HepG2 (cell line): ENCODE measurements around the gene ZSCAN2. TPM values are rescaled to one million over a fixed set of nuclear protein-coding genes. Genes with fewer than 3 reads are reported as not detected.

ENCODE experiments used
- ARID2 ChIP-seq: sonication (generic); formaldehyde crosslinking; IDR thresholded peaks from 2 replicates; pipeline ENCODE4 v1.8.1; 2022; ENCODE audit warnings: mild to moderate bottlenecking, missing genetic modification reagents, borderline replicate concordance
- CSRNP1 ChIP-seq: sonication (generic); formaldehyde crosslinking; IDR thresholded peaks from 2 replicates; pipeline ENCODE4 v1.8.1; 2023; ENCODE audit warnings: mild to moderate bottlenecking, missing genetic modification reagents
- CTCF ChIP-seq: sonication (generic); formaldehyde crosslinking; IDR thresholded peaks from 2 replicates; pipeline ENCODE4 v1.5.0; 2020; ENCODE audit warnings: mild to moderate bottlenecking, missing genetic modification reagents, moderate library complexity
- MEIS2 ChIP-seq: sonication (generic); formaldehyde crosslinking; IDR thresholded peaks from 2 replicates; pipeline ENCODE4 v1.9.0; 2021; ENCODE audit warnings: mild to moderate bottlenecking, missing genetic modification reagents
- PBX3 ChIP-seq: sonication (generic); formaldehyde crosslinking; IDR thresholded peaks from 2 replicates; pipeline ENCODE4 v1.8.1; 2023; ENCODE audit warnings: missing genetic modification reagents, inconsistent platforms, borderline replicate concordance
- PHB2 ChIP-seq: fragments of 450-650 bp; IDR thresholded peaks from 2 replicates; pipeline ENCODE4 v1.6.1; 2018; ENCODE audit not compliant: partially characterized antibody
- POLR2AphosphoS5 ChIP-seq: IDR thresholded peaks from 2 replicates; pipeline ENCODE4 v1.6.1; 2012; ENCODE audit warnings: low read depth, low read length
- SPEN ChIP-seq: sonication (generic); formaldehyde crosslinking; IDR thresholded peaks from 2 replicates; pipeline ENCODE4 v1.5.1; 2020; ENCODE audit warnings: low read depth, mild to moderate bottlenecking, missing genetic modification reagents
- TAF15 ChIP-seq: fragments of 200-400 bp; formaldehyde crosslinking; IDR thresholded peaks from one replicate; pipeline ENCODE4 v1.6.1; 2018; ENCODE audit warnings: mild to moderate bottlenecking, low read depth, low read length; ENCODE audit not compliant: poor library complexity, severe bottlenecking
- YY1 ChIP-seq: IDR thresholded peaks from 2 replicates; pipeline ENCODE4 v1.6.1; 2011; ENCODE audit warnings: low read length, low read depth, moderate library complexity, mild to moderate bottlenecking; ENCODE audit not compliant: insufficient read depth, insufficient replicate concordance
- ZBTB43 ChIP-seq: sonication (generic); formaldehyde crosslinking; conservative IDR thresholded peaks from 2 replicates; pipeline ENCODE4 v1.4.0; 2020; ENCODE audit warnings: missing genetic modification reagents
- ZBTB7B ChIP-seq: sonication (generic); formaldehyde crosslinking; IDR thresholded peaks from 2 replicates; pipeline ENCODE4 v1.4.0; 2020; ENCODE audit warnings: missing genetic modification reagents
- ZFY ChIP-seq: sonication (generic); formaldehyde crosslinking; IDR thresholded peaks from 2 replicates; pipeline ENCODE4 v1.4.0; 2020; ENCODE audit warnings: missing genetic modification reagents
- ZNF24 ChIP-seq: fragments of 450-650 bp; IDR thresholded peaks from 2 replicates; pipeline ENCODE4 v1.6.1; 2017; ENCODE audit warnings: antibody characterized with exemption, mild to moderate bottlenecking
- ZNF552 ChIP-seq: sonication (generic); formaldehyde crosslinking; IDR thresholded peaks from 2 replicates; pipeline ENCODE4 v1.9.0; 2022; ENCODE audit warnings: missing genetic modification reagents, mild to moderate bottlenecking, borderline replicate concordance
- ZNF770 ChIP-seq: sonication (generic); formaldehyde crosslinking; IDR thresholded peaks from 2 replicates; pipeline ENCODE4 v1.5.0; 2020; ENCODE audit warnings: mild to moderate bottlenecking, missing genetic modification reagents
- ZNF773 ChIP-seq: sonication (generic); formaldehyde crosslinking; IDR thresholded peaks from 2 replicates; pipeline ENCODE4 v1.4.0; 2020; ENCODE audit warnings: missing genetic modification reagents, borderline replicate concordance
- ZNF780A ChIP-seq: sonication (generic); formaldehyde crosslinking; IDR thresholded peaks from 2 replicates; pipeline ENCODE4 v1.8.0; 2022; ENCODE audit warnings: mild to moderate bottlenecking, missing genetic modification reagents, moderate library complexity
- ZNF790 ChIP-seq: sonication (generic); formaldehyde crosslinking; IDR thresholded peaks from 2 replicates; pipeline ENCODE4 v1.8.0; 2022; ENCODE audit warnings: missing genetic modification reagents, mild to moderate bottlenecking, borderline replicate concordance
- ZSCAN29 ChIP-seq: sonication (generic); formaldehyde crosslinking; conservative IDR thresholded peaks from 2 replicates; pipeline ENCODE4 v1.4.0; 2020; ENCODE audit warnings: mild to moderate bottlenecking, missing genetic modification reagents
- polyA plus RNA-seq, 8 experiments: library from polyadenylated mRNA; depleted of rRNA in 3 of 8; stranded (reverse) in 7 of 8; unstranded in 1 of 8; fragments of >200 nt; fragmentation: Illumina TruSeq in 4 of 8; extraction: Trizol in 4 of 8; gene quantifications; 2 replicates each; pipeline versions ENCODE4 v1.2.1 to v1.2.3, GENCODE V29; 2011 to 2016; ENCODE audit warnings: low read depth in 4 of 8, missing spikeins in 1 of 8, mixed read lengths in 1 of 8; ENCODE audit not compliant: insufficient read depth in 1 of 8
- total RNA-seq, 5 experiments: library from RNA; depleted of rRNA; stranded (reverse); fragments of >200 nt; fragmentation: Illumina TruSeq; extraction: Trizol; gene quantifications; 2 replicates each; pipeline ENCODE4 v1.2.3, GENCODE V29; 2016; ENCODE audit warnings: low read depth in 1 of 5

The ZSCAN2 gene
- total and polyA plus RNA-seq, 2 of the 13 experiments (the other 11 are each of a cell fraction or from before 2014, with no cell fraction given) = 11.4 to 21.5 TPM

- TF ChIP-seq ZNF770 = peak; percentile 25; the same call in 1 of the 2 replicates
- no peak for TF ChIP-seq ZSCAN29 (CRISPR knock-in tag)
- no peak for TF ChIP-seq ZNF24
- no peak for TF ChIP-seq TAF15
- TF ChIP-seq POLR2AphosphoS5 = peak; percentile 78
- TF ChIP-seq PHB2 = no peak
- peak; percentile 24 for TF ChIP-seq YY1
- no peak; the same call in 1 of the 2 replicates for TF ChIP-seq CTCF
- 0 out of 2 replicates have a peak, but pooled peaks have one; percentile 22 for TF ChIP-seq MEIS2
- peak; percentile 29; the same call in 1 of the 2 replicates for TF ChIP-seq ZBTB7B
- peak; percentile 57; the same call in 1 of the 2 replicates for TF ChIP-seq CSRNP1
- TF ChIP-seq PBX3 = no peak
- 0 out of 2 replicates have a peak, but pooled peaks have one; percentile 64 for TF ChIP-seq ZNF773 (CRISPR knock-in tag)
- no peak for TF ChIP-seq ARID2
- peak; percentile 82 for TF ChIP-seq SPEN
- peak; percentile 46; the same call in 1 of the 2 replicates for TF ChIP-seq ZBTB43 (CRISPR knock-in tag)
- no peak for TF ChIP-seq ZNF780A
- TF ChIP-seq ZNF790 (CRISPR knock-in tag) = 0 out of 2 replicates have a peak, but pooled peaks have one; percentile 58
- peak; percentile 94 for TF ChIP-seq ZFY (CRISPR knock-in tag)
- peak; percentile 83; the same call in 1 of the 2 replicates for TF ChIP-seq ZNF552 (CRISPR knock-in tag)
Observed at GRCh38 chr15:84653910-84654688, 53.3 kb downstream of the ZSCAN2 start, which contains the start of gene WDR73 (continued).
